Loucy (cell line): Measurements from ENCODE around the gene ERICH2.

Experiments used
- H2AFZ ChIP-seq: fragments of 200-600 bp; sonication (generic); 2 replicates; pipeline ENCODE4 v1.6.0; 2016; ENCODE audit warnings: antibody characterized with exemption, mild to moderate bottlenecking, low read length, moderate library complexity
- H3F3A ChIP-seq: fragments of 200-600 bp; 2 replicates; pipeline ENCODE4 v1.6.0; 2016; ENCODE audit warnings: antibody characterized with exemption, low read depth, mild to moderate bottlenecking
- H3K27me3 ChIP-seq: fragments of 200-600 bp; sonication (generic); 2 replicates; pipeline ENCODE4 v1.6.1; 2014; ENCODE audit warnings: low read length, mild to moderate bottlenecking; ENCODE audit not compliant: insufficient read depth, poor library complexity, severe bottlenecking
- H3K36me3 ChIP-seq: fragments of 200-600 bp; sonication (generic); 2 replicates; pipeline ENCODE4 v1.6.1; 2016; ENCODE audit warnings: low read length; ENCODE audit not compliant: insufficient read depth
- H3K4me1 ChIP-seq: fragments of 200-600 bp; sonication (generic); 2 replicates; pipeline ENCODE4 v1.5.1; 2014; ENCODE audit warnings: low read length, mild to moderate bottlenecking; ENCODE audit not compliant: insufficient read depth, poor library complexity, severe bottlenecking
- H3K4me2 ChIP-seq: fragments of 200-600 bp; sonication (generic); 2 replicates; pipeline ENCODE4 v1.6.0; 2014; ENCODE audit warnings: antibody characterized with exemption, low read length, low read depth, mild to moderate bottlenecking; ENCODE audit not compliant: poor library complexity, severe bottlenecking
- H3K4me3 ChIP-seq: fragments of 200-600 bp; sonication (generic); 2 replicates; pipeline ENCODE4 v1.5.1; 2014; ENCODE audit warnings: low read length, mild to moderate bottlenecking, mixed read lengths; ENCODE audit not compliant: poor library complexity, severe bottlenecking
- H3K79me2 ChIP-seq: fragments of 200-600 bp; sonication (generic); 2 replicates; pipeline ENCODE4 v1.6.1; 2014; ENCODE audit warnings: low read length; ENCODE audit not compliant: insufficient read depth
- H3K9ac ChIP-seq: fragments of 200-600 bp; sonication (generic); 2 replicates; pipeline ENCODE4 v1.6.0; 2014; ENCODE audit warnings: mild to moderate bottlenecking, low read depth, low read length, moderate library complexity; ENCODE audit not compliant: poor library complexity, severe bottlenecking
- H3K9me2 ChIP-seq: fragments of 200-600 bp; sonication (generic); replicated peaks from 2 replicates; pipeline ENCODE4 v1.6.1; 2016; ENCODE audit warnings: low read depth, low read length, mixed read lengths
- H3K9me3 ChIP-seq: fragments of 200-600 bp; sonication (generic); 2 replicates; pipeline ENCODE4 v1.6.1; 2014; ENCODE audit warnings: mild to moderate bottlenecking, antibody characterized with exemption, low read length, low read depth; ENCODE audit not compliant: insufficient read depth
- H4K20me1 ChIP-seq: fragments of 200-600 bp; sonication (generic); 2 replicates; pipeline ENCODE4 v1.6.0; 2014; ENCODE audit warnings: antibody characterized with exemption, low read length, mild to moderate bottlenecking; ENCODE audit not compliant: insufficient read depth, poor library complexity, severe bottlenecking
- CTCF ChIP-seq: fragments of 200-600 bp; sonication (generic); conservative IDR thresholded peaks from 2 replicates; pipeline ENCODE4 v1.5.1; 2014; ENCODE audit warnings: mild to moderate bottlenecking, antibody characterized with exemption, low read length
- EZH2phosphoT487 ChIP-seq: fragments of 200-600 bp; IDR thresholded peaks from 2 replicates; pipeline ENCODE4 v1.6.1; 2018; ENCODE audit warnings: antibody characterized with exemption, mild to moderate bottlenecking, moderate library complexity, borderline replicate concordance

ERICH2 gene

GRCh38 chr2:170779304-170779703 is 9.1 kb downstream of the ERICH2 start:
- Histone ChIP-seq H3K4me2 (no peak overlapping the region), H2AFZ (no peak overlapping the region), H3K79me2 (no peaks in the 10 kb centered on the region), H3K36me3 (no peaks in the 10 kb centered on the region), H3K9ac (no peak overlapping the region), H3K9me2 (no peaks in the 10 kb centered on the region), H4K20me1 (no peaks in the 10 kb centered on the region), H3K9me3 (no peaks in the 10 kb centered on the region), H3K4me1 (no peaks in the 10 kb centered on the region), H3K4me3 (no peak overlapping the region), H3K27me3 (no peaks in the 10 kb centered on the region), H3F3A (no peaks in the 10 kb centered on the region)
- TF ChIP-seq EZH2phosphoT487 (no peak), CTCF (no peak)

- Histone ChIP-seq H2AFZ (no peak overlapping the region), H3K9me3 (no peaks in the 10 kb centered on the region), H3K9me2 (no peaks in the 10 kb centered on the region), H3K4me3 (no peak overlapping the region), H3K79me2 (no peaks in the 10 kb centered on the region), H3K4me2 (no peak overlapping the region), H3K36me3 (no peaks in the 10 kb centered on the region), H3F3A (no peaks in the 10 kb centered on the region), H4K20me1 (no peaks in the 10 kb centered on the region), H3K9ac (no peak overlapping the region), H3K27me3 (peaks cover 3% of the 10 kb centered on the region), H3K4me1 (no peaks in the 10 kb centered on the region)
- TF ChIP-seq CTCF, result no peak
- no peak for TF ChIP-seq EZH2phosphoT487
Measured at GRCh38 chr2:170782673-170783072, 12.5 kb downstream of the ERICH2 start.

- Histone ChIP-seq H3K9me3 (no peaks in the 10 kb centered on the region), H2AFZ (no peak overlapping the region), H3F3A (no peaks in the 10 kb centered on the region), H4K20me1 (no peaks in the 10 kb centered on the region), H3K4me3 (no peak overlapping the region), H3K27me3 (peaks cover 3% of the 10 kb centered on the region), H3K9ac (no peak overlapping the region), H3K36me3 (no peaks in the 10 kb centered on the region), H3K79me2 (no peaks in the 10 kb centered on the region), H3K9me2 (no peaks in the 10 kb centered on the region), H3K4me2 (no peak overlapping the region), H3K4me1 (no peaks in the 10 kb centered on the region)
- TF ChIP-seq EZH2phosphoT487 (no peak), CTCF (no peak)
Measured at GRCh38 chr2:170783549-170783948, 13.4 kb downstream of the ERICH2 start.
